Activated gamma-delta T cell treated with anti-CD3 and anti-CD28 coated beads, Interleukin-2, amount 50 U/mL, for 16 hours (primary cell): ENCODE results near the gene MEGF6.

ENCODE experiments used
- DNase-seq: peaks from one replicate; pipeline ENCODE4 v3.0.0-alpha.2; 2020; ENCODE audit warnings: low read depth

The MEGF6 gene

GRCh38 chr1:3502641-3503524 lies 108.4 kb downstream of the MEGF6 start:
- no peak for DNase-seq

GRCh38 chr1:3501856-3502640 lies 109.3 kb downstream of the MEGF6 start:
- DNase-seq, result no peak

GRCh38 chr1:3501437-3501836 lies 109.9 kb downstream of the MEGF6 start:
- DNase-seq, result no peak

GRCh38 chr1:3500265-3500835 lies 111.0 kb downstream of the MEGF6 start:
- DNase-seq, result no peak

GRCh38 chr1:3499611-3500010 lies 111.7 kb downstream of the MEGF6 start:
- DNase-seq, result no peak

GRCh38 chr1:3498986-3499385 lies 112.3 kb downstream of the MEGF6 start:
- DNase-seq, result no peak

GRCh38 chr1:3498246-3498930 lies 112.9 kb downstream of the MEGF6 start:
- DNase-seq, result no peak

GRCh38 chr1:3497521-3497920 lies 113.8 kb downstream of the MEGF6 start:
- DNase-seq, result no peak

GRCh38 chr1:3496916-3497315 lies 114.4 kb downstream of the MEGF6 start:
- DNase-seq, result no peak

GRCh38 chr1:3495776-3496745 lies 115.2 kb downstream of the MEGF6 start:
- DNase-seq, result no peak

GRCh38 chr1:3494321-3495308 lies 116.7 kb downstream of the MEGF6 start:
- no peak for DNase-seq

- no peak for DNase-seq
These were observed 118.6 kb downstream of the MEGF6 start for GRCh38 chr1:3492545-3493246.

GRCh38 chr1:3491291-3492246 lies 119.7 kb downstream of the MEGF6 start:
- DNase-seq, result peak; percentile 80

- no peak for DNase-seq
These were observed 121.1 kb downstream of the MEGF6 start for GRCh38 chr1:3490046-3490745.

- DNase-seq, result no peak
These were observed 122.9 kb downstream of the MEGF6 start for GRCh38 chr1:3488432-3488831.

GRCh38 chr1:3485016-3485415 lies 126.3 kb downstream of the MEGF6 start:
- no peak for DNase-seq

- no peak for DNase-seq
These were observed 127.4 kb downstream of the MEGF6 start for GRCh38 chr1:3483801-3484444.
